RWPE1 (cell line): ENCODE measurements around the gene GJC1.

Experiments used
- CTCF ChIA-PET: fragments of 350-600 bp; sonication (Branson Sonifier 250); formaldehyde crosslinking; extraction: SDS; loops from one replicate; lab custom pipeline; 2021; lab: Yijun Ruan, JAX
- POLR2A ChIA-PET: fragments of 400-600 bp; formaldehyde crosslinking; extraction: SDS; loops from one replicate; lab custom pipeline; 2020; ENCODE audit warnings: antibody characterized with exemption; ENCODE audit not compliant: low non-redundant PET; lab: Yijun Ruan, JAX
- DNase-seq: peaks from one replicate; pipeline ENCODE4 v3.0.0; 2012; ENCODE audit warnings: low spot score
- H3K27ac ChIP-seq: fragments of 450-650 bp; 2 replicates; pipeline ENCODE4 v1.5.1; 2017
- TF ChIP-seq, protein P1 (sequence below): fragments of 450-650 bp; conservative IDR thresholded peaks from 2 replicates; pipeline ENCODE4 v1.5.1; 2017; ENCODE audit warnings: low read depth, mild to moderate bottlenecking

Gene GJC1

DNA sequence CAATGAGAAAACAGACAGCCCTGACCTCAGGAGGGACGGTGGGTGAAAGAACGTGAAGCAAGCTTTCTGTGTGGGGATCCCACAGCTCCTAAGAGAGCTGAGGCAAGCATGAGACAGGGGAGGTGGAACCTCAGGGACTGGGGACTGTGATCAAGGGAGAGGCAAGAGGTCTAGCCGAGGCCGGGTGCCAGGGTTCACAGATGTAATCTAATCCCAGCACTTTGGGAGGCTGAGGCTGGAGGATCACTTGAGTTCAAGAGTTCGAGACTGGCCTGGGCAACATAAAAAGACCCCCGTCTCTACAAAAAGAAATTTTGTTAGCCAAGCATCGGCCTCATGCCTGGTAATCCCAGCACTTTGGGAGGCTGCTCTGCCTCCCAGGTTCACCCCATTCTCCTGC lies 75.8 kb downstream of the GJC1 start:
- POLR2A ChIA-PET: no interaction called here
- TF ChIP-seq, protein P1, sequence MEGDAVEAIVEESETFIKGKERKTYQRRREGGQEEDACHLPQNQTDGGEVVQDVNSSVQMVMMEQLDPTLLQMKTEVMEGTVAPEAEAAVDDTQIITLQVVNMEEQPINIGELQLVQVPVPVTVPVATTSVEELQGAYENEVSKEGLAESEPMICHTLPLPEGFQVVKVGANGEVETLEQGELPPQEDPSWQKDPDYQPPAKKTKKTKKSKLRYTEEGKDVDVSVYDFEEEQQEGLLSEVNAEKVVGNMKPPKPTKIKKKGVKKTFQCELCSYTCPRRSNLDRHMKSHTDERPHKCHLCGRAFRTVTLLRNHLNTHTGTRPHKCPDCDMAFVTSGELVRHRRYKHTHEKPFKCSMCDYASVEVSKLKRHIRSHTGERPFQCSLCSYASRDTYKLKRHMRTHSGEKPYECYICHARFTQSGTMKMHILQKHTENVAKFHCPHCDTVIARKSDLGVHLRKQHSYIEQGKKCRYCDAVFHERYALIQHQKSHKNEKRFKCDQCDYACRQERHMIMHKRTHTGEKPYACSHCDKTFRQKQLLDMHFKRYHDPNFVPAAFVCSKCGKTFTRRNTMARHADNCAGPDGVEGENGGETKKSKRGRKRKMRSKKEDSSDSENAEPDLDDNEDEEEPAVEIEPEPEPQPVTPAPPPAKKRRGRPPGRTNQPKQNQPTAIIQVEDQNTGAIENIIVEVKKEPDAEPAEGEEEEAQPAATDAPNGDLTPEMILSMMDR: no peak
- CTCF ChIA-PET: no interaction called here

DNA sequence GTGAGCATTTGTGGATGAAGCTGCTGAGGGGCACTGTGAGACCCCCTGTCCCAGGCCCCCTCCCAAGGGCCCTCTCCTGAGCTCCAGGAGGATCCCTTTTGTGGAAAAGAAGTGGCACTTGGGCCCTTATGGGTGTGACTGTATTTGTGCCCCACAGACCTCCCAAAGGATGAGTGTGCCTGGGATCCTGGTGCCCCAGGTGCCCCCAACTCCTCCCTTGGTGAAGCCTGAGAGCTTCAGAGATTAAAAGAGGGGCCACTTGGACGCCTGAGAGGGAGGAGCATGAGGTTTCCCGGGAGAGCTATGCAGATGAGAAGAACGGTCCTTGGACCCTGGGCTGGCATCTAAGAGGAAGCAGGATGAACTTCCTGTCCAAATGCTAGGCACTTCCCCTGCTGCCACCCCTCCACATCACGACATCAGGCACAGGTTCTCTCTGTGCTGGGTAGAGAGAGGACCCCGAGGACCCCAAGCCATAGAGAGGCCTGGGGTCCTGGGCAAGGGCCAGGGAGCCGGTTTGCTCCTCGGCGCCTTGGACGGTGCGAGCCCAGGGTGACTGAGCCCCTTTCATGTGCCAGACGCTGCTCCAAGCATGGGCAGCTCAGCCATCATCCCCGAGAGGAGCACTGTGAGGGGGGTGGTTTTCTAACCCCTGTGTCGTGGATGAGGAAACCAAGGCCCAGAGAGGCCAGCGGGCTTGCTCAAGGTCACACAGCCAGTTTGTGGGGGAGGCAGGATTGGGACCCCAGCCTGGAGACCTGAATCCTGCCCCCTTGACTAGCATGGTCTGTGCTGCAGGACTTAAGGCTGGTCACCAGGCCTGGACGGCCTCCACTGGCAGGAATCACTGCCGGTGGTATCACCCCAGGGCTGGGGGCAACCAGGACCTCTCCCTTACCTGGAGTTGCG lies 76.9 kb downstream of the GJC1 start:
- no peak overlapping the region for H3K27ac ChIP-seq
- POLR2A ChIA-PET: no interaction called here
- no peak for DNase-seq
- CTCF ChIA-PET: interaction anchor here (0.6 to 1.0 kb wide), 2 partner anchors 11 to 27 kb away, joined by 3 to 4 read pairs; no protein-coding TSS in a partner anchor
- TF ChIP-seq, protein P1: no peak

More for the DNA sequence above, 75.8 kb downstream of the GJC1 start:
- DNase-seq: no peak
- H3K27ac ChIP-seq: no peak overlapping the region

DNA sequence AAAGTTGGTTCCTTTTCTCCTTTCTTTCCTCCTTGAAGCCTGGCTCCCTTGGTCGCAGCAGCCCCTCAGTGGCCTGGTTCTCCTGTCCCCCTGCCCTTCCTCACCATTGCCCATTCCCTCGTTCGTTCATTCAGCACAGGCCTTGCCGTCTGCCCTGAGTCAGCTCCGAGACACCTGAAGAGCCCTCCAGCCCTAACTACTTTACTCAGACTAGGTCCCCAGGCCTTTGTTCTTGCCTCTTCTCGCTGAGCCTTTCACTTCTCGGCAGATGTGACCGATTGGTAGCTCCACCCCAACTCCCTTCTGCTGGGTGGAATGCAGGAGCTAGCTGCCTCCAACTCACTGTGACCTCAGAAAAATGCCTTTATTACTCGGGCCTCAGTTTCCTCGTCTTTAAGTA lies 78.3 kb downstream of the GJC1 start:
- TF ChIP-seq, protein P1: no peak
- ChIA-PET POLR2A (no interaction called here), CTCF (interaction anchor here (1.0 kb wide), 1 partner anchor 12 kb away, joined by 4 read pairs; no protein-coding TSS in a partner anchor)
- no peak for DNase-seq
- no peak overlapping the region; the same call in 1 of the 2 replicates for H3K27ac ChIP-seq

DNA sequence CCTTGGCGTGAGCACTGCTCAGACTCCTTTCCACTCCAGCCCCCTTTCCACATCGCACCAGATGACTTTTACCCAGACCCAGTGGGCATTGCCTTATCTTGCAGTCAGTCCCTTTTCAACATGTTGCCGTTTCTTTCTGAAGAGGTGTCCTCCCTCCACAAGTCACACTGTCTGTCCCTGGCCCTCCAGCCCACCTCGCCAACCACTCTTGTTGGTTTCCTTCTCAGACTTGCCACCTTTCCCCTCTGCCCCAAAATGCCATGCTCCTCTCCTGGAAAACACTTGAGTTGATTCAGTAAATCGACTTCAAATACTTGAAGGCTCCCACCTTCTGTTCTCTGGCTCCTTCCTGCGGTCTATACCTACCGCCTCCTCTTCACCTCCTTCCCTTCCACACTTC lies 78.8 kb downstream of the GJC1 start:
- no peak overlapping the region; the same call in 1 of the 2 replicates for H3K27ac ChIP-seq
- ChIA-PET POLR2A (no interaction called here), CTCF (no interaction called here)
- no peak for DNase-seq
- TF ChIP-seq, protein P1: no peak

DNA sequence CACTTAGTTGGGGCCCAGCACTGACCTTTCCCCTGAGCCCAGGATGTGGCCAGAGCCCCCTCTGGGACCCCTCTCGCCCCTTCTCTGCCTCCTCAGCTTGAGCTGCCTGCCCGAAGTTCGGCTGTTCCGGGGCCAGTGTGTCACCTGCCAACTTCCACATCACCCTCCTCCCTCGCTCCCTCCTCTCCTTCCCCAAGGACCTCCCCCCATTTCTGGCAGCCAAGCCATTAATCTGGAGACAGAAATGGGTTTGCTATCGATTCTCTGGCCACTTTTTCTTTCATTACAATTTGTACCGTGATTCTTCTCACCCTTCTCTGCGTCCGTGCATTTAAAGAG lies 80.1 kb downstream of the GJC1 start:
- H3K27ac ChIP-seq: no peak overlapping the region
- no peak for DNase-seq
- TF ChIP-seq, protein P1: no peak
- ChIA-PET CTCF (no interaction called here), POLR2A (no interaction called here)

DNA sequence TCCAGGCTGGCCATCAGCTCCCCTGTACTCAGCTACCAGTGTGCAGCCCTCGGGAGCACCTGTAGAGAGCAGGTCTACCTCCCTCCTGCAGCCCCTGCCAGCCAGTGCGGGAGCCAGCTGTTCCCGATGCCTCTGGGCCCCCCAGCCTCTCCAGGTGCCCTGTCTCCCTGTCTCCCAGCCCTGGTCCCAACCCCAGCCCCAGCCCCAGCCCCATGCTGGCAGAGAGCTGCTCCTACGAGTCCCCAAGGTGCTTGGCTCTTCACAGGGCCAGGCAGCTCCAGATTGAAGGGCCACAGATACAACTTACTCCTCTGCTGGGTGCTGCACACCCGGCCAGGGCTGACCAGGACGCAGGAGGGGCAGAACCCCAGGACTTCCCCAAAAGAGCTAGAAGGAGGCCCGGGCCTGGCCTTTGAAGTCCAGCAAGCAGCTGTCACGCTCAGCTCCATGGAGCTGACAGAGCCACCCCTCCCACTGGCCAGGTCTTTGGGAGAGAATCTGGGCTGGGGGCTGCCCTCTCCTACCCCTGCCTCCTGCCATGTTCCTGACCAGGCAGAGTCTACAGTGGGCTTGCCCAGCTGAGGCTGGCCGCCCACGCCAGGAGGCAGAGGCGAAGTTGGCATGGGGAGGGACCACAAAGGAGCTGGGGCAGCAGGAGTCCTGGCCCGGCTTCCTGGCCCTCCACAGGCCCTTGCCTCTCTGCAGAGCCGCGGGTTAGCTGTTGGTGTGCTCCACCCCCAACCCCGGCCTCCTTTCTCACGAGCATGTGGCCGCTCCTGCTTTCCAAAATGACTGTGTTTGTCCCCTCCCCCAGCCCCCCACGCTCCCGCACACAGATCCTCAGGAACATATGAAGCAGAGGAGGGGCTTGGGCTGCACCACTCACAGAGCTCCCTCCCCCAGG lies 80.8 kb downstream of the GJC1 start:
- POLR2A ChIA-PET: no interaction called here

More for the DNA sequence above, 80.8 kb downstream of the GJC1 start:
- no peak for DNase-seq
- TF ChIP-seq, protein P1: no peak
- H3K27ac ChIP-seq: no peak overlapping the region
- CTCF ChIA-PET: interaction anchor here (0.6 kb wide), 1 partner anchor 23 kb away, joined by 6 read pairs; no protein-coding TSS in a partner anchor
